Progenitor cell of endocrine pancreas (in vitro differentiated cells): ENCODE measurements around the gene KRT81. TPM values are rescaled to one million over a fixed set of nuclear protein-coding genes. Genes with fewer than 3 reads are reported as not detected.

Experiments
- DNase-seq: peaks from one replicate; pipeline ENCODE4 v3.0.0; 2021; ENCODE audit warnings: low spot score; ENCODE audit not compliant: unreplicated experiment
- H3K27ac Mint-ChIP-seq: 2 replicates; pipeline ENCODE4 v1.8.0; 2021; ENCODE audit warnings: mild to moderate bottlenecking, moderate library complexity, mixed read lengths
- H3K27me3 Mint-ChIP-seq: 2 replicates; pipeline ENCODE4 v1.8.0; 2021; ENCODE audit warnings: mixed read lengths
- H3K36me3 Mint-ChIP-seq: 2 replicates; pipeline ENCODE4 v1.8.0; 2022; ENCODE audit warnings: mixed read lengths; ENCODE audit not compliant: insufficient read depth
- H3K4me1 Mint-ChIP-seq: 2 replicates; pipeline ENCODE4 v1.8.0; 2021; ENCODE audit warnings: low read depth, mixed read lengths
- H3K4me3 Mint-ChIP-seq: 2 replicates; pipeline ENCODE4 v1.8.0; 2021; ENCODE audit warnings: low read depth, mild to moderate bottlenecking, moderate library complexity, mixed read lengths
- H3K9me3 Mint-ChIP-seq: 2 replicates; pipeline ENCODE4 v1.8.0; 2021; ENCODE audit warnings: low read depth, mixed read lengths
- long read RNA-seq: library from polyadenylated mRNA; unstranded; transcript quantifications from one replicate; pipeline ENCODE4 v2.0.0, GENCODE V29; 2020
- total RNA-seq: library from RNA; stranded (reverse); gene quantifications from 2 replicates; pipeline ENCODE4 v1.2.1, GENCODE V29; 2021
- TF ChIP-seq, protein P1 (sequence below): fragments of 200-600 bp; sonication (generic); IDR thresholded peaks from one replicate; pipeline ENCODE4 v1.5.0; 2021; ENCODE audit warnings: antibody characterized with exemption, mild to moderate bottlenecking; ENCODE audit not compliant: unreplicated experiment

Gene KRT81
- not detected in 2 replicates for total RNA-seq
- long read RNA-seq, result 0 reads

DNA sequence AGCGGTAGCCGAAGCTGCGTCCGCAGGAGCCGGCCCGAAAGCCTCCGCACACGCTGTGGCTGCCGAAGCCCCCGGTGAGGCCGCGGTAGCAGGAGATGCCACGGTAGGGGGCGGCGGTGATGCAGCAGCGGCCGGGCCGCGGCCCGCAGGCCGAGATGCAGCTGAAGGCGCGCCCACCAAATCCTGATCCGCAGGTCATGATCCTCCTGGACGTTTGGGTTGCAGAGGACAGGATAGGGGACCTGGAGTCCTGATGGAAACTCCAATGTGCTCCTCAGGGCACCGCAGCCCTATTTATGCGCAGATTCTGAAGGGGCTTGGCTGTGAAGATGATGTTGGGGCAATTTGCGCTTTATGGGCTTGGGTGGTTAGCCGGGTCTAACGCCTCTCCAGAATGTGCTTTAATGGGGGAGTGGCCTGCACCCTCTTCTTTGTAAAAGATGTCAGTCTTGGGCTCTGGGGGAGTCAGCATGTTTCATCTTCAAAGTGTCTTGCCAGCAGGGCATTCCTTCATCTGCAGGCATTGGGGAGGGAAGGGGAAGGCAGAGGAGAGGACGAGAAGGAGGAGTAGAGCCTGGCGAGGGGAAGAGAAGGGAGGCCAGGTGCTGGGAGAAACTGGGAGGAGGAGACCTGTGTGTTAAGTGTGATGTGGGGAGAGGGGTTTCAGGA is at the start of gene KRT81:
KRT81 (minus strand) TSS at position 268 of the 669 bp plus-strand sequence; CDS start at position 199, 69 bp downstream.
- no peak for DNase-seq
- Mint-ChIP-seq H3K9me3 (no peaks in the 10 kb centered on the region), H3K4me3 (no peak within 1 kb of the TSS), H3K27ac (no peak within 1 kb of the TSS), H3K27me3 (peaks cover 53% of the 10 kb centered on the region), H3K4me1 (no peaks in the 10 kb centered on the region), H3K36me3 (no peaks in the 10 kb centered on the region)
- TF ChIP-seq, protein P1, sequence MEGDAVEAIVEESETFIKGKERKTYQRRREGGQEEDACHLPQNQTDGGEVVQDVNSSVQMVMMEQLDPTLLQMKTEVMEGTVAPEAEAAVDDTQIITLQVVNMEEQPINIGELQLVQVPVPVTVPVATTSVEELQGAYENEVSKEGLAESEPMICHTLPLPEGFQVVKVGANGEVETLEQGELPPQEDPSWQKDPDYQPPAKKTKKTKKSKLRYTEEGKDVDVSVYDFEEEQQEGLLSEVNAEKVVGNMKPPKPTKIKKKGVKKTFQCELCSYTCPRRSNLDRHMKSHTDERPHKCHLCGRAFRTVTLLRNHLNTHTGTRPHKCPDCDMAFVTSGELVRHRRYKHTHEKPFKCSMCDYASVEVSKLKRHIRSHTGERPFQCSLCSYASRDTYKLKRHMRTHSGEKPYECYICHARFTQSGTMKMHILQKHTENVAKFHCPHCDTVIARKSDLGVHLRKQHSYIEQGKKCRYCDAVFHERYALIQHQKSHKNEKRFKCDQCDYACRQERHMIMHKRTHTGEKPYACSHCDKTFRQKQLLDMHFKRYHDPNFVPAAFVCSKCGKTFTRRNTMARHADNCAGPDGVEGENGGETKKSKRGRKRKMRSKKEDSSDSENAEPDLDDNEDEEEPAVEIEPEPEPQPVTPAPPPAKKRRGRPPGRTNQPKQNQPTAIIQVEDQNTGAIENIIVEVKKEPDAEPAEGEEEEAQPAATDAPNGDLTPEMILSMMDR, result no peak

GRCh38 chr12:52338241-52338960 is 47.1 kb upstream of the KRT81 start:
- Mint-ChIP-seq H3K9me3 (peaks cover 3% of the 10 kb centered on the region), H3K36me3 (no peaks in the 10 kb centered on the region), H3K27me3 (peaks cover 44% of the 10 kb centered on the region), H3K27ac (no peak overlapping the region), H3K4me1 (no peaks in the 10 kb centered on the region), H3K4me3 (no peak overlapping the region)
- TF ChIP-seq, protein P1, result no peak
- DNase-seq, result no peak

DNA sequence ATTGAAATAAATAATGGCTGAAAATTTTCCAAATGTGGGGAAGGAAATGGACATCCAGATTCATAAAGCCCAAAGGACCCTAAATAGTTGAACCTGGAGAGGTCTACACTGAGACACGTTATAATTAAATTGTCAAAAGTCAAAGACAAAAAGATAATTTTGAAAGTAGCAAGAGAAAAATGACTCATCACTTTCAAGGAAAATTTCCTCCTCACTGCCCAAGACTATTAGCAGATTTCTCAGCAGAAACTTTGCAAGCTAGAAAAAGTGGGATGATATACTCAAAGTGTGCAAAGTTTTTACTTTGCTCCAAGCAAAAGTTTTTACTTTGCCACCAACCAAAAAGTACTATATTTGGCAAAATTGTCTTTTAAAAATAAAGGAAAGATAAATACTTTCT is 45.7 kb upstream of the KRT81 start:
- Mint-ChIP-seq H3K27ac (no peak overlapping the region), H3K9me3 (peaks cover 3% of the 10 kb centered on the region), H3K4me1 (no peaks in the 10 kb centered on the region), H3K36me3 (no peaks in the 10 kb centered on the region), H3K4me3 (no peak overlapping the region), H3K27me3 (peaks cover 37% of the 10 kb centered on the region)
- TF ChIP-seq, protein P1, result no peak
- no peak for DNase-seq

DNA sequence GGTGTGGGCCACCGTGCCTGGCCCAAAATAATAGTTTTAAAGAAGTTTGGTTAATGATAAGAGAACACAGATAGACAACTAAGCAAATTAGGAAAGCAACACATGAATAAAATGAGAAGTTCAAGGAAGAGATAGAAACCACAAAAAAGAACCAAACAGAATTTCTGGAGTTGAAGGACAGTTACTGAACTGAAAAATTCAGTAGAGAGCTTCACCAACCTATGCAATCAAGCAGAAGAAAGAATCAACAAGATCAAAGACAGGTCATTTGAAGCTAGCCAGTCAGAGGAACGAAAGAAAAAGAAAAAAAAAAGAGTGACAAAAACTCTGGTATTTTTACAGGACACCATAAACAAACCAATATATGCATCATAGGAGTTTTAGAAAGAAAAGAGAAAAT is 45.3 kb upstream of the KRT81 start:
- TF ChIP-seq, protein P1, result no peak
- no peak for DNase-seq
- H3K36me3 Mint-ChIP-seq, result no peaks in the 10 kb centered on the region
- H3K4me1 Mint-ChIP-seq, result no peaks in the 10 kb centered on the region
- H3K27me3 Mint-ChIP-seq, result peaks cover 37% of the 10 kb centered on the region
- H3K9me3 Mint-ChIP-seq, result peaks cover 3% of the 10 kb centered on the region
- H3K27ac Mint-ChIP-seq, result no peak overlapping the region
- H3K4me3 Mint-ChIP-seq, result no peak overlapping the region

- peaks cover 3% of the 10 kb centered on the region for H3K9me3 Mint-ChIP-seq
- peaks cover 34% of the 10 kb centered on the region for H3K27me3 Mint-ChIP-seq
- no peak for DNase-seq
- H3K4me3 Mint-ChIP-seq, result no peak overlapping the region
- no peak overlapping the region for H3K27ac Mint-ChIP-seq
- no peaks in the 10 kb centered on the region for H3K36me3 Mint-ChIP-seq
- H3K4me1 Mint-ChIP-seq, result no peaks in the 10 kb centered on the region
- TF ChIP-seq, protein P1, result no peak
Measured at GRCh38 chr12:52335598-52336262, 44.4 kb upstream of the KRT81 start.
